ENCODE measurements around the gene RARB.

RARB gene

DNA sequence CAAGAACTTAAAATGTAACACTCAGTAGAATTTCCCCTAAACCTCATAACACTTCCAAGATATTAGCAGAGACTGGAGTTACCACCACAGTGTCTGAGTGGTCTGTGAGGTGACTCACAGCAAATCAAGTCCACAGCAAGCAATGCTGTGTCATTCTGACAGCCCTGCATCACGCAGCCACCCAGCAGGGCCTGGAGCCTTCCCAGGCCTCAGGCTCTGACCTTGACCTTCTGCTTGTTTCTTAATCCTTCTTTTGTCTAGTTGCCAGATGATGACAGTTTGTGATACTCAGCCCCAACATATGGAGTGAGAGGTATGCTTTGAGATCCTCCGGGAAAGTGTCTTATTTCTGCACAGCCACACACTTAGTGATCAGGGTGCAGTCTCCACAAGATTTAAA is 154.2 kb downstream of the RARB start:
- no peak for DNase-seq

DNA sequence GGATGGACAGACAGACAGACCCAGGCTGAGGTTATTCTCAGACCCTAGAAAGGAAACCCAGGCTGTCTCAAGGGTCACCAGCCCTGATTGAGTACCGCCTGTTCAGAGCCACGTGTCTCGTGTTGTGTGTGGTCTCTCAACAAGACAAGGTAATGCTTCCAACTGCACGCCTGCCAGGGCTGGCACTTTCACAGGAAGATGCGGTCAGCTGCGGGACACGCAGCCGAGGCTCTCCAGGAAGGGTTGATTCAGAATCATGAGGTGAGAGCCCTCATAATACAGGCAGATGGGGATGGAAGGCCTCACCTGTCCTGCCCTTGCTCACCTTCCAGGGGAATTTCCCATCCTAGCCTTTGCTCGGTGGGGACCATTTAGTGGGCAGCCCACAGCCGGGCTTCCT is 155.3 kb downstream of the RARB start:
- DNase-seq, result no peak

DNA sequence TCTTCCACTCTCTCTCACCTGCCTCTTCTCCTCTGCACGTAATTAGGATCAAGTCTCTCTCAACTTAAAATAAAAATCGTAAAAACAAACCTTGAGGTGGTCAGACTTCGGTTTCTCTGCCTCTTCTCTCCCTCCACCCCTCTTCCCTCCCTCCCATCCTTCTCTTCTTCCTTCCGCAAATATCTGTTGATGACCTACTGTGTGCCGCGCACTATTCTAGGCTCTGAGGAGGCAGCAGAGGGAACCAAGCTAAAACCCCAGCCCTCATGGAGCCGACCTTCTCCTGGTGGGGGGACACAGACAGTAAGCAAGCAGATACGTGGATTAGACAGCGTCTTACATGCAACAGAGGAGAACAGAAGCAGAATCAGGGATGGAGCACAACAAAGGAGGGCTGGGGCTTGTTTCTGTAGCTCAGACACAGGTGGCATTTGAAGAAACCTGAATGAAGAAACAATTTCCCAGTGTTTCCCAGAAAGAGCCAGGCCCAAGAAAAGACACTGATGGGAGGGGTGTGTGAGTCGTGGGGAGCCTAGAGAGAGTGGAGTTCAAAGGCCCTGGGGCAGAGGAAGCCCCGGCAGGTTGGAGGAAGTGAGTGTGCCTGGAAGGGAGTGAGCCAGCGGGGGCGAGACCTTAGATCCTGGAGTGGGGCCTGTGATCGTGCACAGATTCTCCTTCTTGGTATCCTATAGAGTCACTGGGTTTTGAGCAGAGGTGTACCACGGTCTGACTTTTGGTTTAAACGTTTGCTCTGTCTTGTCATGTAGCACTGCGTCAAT is 156.1 kb downstream of the RARB start:
- no peak for DNase-seq

DNA sequence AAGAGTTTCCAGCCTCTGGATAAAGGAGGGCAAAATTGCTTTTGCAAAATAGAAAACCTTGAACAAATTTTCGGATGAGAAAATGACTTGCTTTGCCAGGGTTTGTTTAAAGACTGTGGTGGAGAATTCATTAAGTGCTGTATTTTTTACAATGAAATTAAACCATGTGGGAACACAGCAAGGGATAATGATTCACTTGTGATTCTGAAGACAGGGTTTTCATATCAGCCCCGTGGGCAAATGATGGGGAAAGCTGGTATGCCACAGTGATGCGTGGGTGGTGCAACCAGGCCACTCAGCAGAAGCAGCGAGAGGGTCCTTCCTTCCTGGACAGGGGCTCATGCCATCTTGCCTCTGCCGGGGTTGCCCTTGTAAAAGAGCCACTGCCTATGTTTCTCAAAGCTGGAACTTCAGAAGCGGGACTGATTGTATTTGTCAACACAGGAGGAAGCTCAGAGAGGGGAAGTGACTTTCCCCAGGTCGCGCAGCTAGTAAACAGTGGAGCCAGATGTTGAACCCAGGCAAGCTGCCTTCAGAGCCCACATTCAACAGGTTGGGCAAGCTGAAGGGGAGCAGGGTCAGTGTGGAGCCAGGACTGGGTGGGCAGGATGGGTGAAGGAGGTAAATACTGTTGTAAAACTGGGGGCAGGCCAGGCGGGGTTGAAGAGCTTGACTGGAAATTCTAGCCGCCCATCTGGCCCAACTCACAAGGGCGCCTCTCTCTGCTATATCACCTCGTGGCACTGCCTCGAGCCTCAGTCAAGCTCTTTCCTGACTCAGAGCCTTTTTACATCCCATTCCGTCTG is 157.5 kb downstream of the RARB start:
- no peak for DNase-seq

- DNase-seq, result no peak
Observed at GRCh38 chr3:25586167-25586505, 158.1 kb downstream of the RARB start.

- DNase-seq, result no peak
Observed at GRCh38 chr3:25586553-25586952, 158.5 kb downstream of the RARB start.

- no peak for DNase-seq
Observed at GRCh38 chr3:25587094-25587493, 159.0 kb downstream of the RARB start.

DNA sequence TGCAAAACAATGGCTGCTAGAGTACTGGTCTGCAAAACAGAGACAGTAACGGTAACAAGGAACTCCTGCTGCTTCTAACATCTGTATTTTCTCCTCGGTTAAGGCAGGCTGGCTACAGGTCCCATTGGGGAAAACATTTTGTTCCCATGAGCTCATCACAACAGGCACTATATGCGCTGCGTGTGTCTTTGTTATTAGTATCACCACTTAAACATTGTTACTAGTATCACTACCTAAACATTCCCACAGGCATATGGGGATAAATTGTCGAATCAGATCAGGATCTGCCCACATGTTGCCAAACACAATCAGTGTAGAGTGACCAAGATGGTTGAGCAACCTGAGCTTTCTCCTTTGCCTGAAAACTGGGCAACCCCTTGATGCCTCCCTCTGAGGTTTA is 159.5 kb downstream of the RARB start:
- no peak for DNase-seq

GRCh38 chr3:25587975-25588374 is 159.9 kb downstream of the RARB start:
- no peak for DNase-seq

DNA sequence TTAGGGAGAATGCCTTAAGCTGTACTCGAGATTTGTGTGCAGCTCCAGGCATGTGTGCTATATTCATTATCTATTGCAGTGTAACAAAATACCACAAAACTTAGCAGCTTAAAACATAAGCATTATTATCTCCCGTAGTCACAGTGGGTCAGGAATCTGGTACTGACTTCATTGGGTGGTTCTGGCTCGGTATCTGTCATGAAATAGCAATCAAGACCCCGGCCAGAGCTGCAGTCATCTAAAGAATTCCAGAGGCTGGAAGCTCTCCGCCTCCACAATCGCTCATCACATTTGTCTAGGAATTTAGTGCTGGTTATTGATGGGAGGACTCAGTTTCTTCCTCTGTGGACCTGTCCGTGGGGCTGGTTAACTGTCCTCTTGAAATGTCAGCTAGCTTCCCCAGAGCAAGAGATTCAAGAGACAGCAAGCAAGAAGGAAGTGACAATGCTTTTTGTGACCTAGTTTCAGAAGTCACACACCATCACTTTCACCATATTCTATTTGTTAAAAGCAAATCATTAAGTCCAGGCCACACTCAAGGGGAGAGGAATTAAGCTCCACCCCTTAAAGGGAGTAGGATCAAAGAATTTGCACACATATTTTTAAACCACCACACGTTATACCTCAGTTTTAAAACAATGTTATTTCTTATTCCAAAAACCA is 160.5 kb downstream of the RARB start:
- no peak for DNase-seq

- DNase-seq, result no peak
Observed at GRCh38 chr3:25589104-25589782, 161.2 kb downstream of the RARB start.

- no peak for DNase-seq
Observed at GRCh38 chr3:25589783-25590258, 161.8 kb downstream of the RARB start.

- no peak for DNase-seq
Observed at GRCh38 chr3:25592510-25592968, 164.5 kb downstream of the RARB start.

DNA sequence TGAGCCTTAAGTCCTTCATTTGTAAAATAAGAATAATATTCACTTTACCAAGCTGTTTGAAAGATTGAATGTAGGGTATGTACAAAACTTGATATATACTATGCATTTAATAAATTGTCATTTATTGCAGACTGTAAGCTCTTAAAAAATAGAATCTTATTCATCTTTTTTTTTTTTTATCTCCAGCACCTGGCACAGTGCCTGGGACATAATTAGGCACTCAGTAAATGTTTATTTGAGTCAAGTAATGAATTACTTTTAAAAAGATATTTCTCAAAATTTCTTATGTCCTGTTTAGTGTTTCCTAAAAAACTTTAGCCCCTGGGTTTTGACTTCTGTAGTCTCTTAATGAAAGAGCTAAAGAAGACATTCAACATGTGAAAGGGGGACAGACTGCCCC is 164.9 kb downstream of the RARB start:
- DNase-seq, result no peak

DNA sequence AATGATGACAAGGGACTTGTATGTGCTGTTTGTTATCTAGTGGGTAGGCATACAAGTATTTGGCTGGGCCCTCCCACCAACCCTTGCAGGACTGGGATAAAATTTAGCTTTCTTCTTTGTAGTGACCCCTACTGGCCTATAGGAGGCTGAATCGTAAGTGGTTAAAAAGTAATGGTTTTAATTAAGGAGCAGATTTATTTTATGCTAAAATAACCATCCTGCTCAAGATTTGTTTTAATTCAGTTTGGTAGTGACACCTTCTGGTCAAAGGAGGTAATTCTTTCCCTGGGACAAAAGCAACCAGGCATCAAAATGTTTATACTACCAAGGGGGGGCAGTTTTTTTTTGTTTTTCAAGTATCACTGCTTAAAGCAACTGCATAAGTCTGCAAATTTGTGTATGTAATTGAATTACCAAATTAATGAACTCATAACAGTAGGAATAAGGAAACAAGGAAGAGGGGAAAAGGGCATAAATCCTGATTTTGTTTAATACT is 166.0 kb downstream of the RARB start:
- peak; percentile 12 for DNase-seq

DNA sequence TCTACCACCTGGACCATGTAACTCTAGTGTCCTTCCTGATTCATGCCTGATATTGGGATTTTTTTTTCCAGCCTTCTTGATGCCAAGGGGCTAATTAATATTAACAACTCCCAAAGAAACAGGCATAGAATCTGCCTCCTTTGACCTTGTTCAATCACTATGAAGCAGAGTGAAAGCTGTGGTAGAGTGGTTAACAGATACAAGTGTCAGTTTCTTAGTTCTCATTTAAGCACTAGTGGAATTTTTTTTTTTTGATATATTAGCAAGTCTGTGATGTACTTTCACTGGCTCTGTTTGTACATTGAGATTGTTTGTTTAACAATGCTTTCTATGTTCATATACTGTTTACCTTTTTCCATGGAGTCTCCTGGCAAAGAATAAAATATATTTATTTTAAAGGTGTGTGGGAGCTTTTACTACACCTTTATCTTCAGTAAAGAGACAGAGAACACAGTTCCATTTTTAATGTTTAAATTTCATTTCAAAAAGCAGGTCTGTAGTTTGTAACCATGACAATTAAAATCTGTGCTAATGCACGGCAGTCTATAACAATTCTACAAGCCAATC is 169.6 kb downstream of the RARB start:
- DNase-seq, result no peak

DNA sequence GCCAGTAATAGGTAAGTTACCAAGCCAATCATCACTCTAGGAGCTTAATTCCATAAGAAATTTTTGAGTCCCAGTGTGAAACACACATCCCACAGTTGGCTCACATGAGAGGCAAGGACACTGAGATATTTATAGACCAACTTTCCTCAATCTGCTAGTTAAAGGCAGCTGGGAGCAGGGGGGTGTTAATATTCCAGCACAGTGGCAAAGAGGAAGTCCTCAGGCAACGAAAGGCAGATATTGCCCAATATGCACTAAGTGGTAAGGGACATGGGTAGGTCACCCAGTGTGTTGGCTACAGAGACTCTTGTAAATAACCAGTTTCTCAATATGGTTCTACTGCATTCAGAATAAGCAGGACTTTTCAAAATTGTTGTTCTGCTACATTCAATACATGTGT is 175.6 kb downstream of the RARB start:
- DNase-seq, result no peak

DNA sequence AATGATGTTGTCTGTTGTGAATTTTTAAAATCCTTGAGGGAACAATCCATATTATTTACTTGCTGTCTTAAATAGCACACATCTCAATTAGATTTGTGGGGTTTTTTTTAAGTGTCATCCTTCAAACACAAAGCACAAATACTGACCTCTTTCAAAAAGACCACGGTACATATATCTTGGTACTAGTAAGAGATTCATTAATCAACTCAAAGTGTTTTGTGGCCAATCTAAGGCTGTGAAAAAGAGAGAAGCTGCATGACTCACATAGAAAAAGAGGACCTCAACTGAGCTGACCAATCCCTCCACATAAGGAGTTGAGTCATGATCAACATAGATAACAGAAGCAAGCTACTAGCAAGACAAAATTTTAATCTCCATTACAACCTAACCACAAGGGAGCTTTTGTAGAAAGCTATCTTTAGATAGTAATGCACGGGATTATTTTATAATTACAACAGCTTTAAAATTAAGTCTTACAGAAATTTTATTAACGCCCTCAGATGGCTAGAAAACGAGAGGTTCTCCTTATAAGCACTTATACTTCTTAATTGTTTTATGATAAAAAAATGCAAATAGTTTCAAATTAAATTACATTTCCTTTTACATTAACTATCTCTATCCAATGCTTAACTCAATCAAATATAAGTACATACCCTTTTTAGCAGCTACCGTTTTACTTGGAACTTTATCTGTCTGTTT is 176.2 kb downstream of the RARB start:
- no peak for DNase-seq

GRCh38 chr3:25610167-25610566 is 182.1 kb downstream of the RARB start:
- no peak for DNase-seq

DNA sequence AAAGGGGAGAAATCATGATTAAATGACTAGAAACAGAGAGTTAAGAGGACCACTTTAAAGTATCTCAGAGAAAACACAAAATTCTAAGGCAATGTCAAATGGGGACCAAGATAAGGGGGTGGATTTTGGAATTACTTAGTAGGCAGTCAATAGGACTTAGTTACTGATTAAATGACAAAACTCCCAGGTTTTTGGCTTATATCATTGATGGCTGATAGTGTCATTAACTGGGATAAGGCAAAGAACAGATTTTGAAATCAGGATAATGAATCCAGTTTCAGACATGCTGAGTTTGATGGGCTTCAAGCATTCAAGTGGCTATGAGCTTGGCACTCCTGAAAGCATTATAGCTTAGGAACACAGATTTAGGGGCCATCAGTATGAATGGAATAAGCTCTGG is 182.7 kb downstream of the RARB start:
- no peak for DNase-seq

DNA sequence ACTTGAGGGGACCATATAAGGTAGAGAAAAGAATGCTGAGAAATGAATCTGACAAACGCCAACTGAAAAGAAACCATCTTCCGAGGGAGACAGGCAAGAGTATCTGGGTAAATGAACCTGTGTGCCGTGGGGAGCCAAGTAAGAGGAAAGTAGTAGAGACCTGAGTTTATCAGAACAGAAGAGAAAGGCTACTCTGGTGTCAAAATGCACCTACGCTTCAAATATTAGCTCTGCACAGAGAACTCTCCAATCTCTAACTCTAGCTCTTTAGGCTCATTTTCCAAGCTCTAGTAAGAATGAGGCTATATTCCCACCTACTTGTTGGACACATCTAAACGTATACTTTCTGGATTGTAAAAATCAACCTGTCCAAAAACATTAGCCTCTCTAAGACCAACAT is 183.1 kb downstream of the RARB start:
- no peak for DNase-seq

GRCh38 chr3:25618028-25618427 is 190.0 kb downstream of the RARB start:
- no peak for DNase-seq

All from central memory CD4-positive, alpha-beta T cell (primary cell).